GM23338 (cell line): Measurements from ENCODE around the gene ZNF605. TPM values are rescaled to one million over a fixed set of nuclear protein-coding genes. Genes with fewer than 3 reads are reported as not detected.

ENCODE experiments used
- ATAC-seq: fragments of 200-7000 bp; cut with Tn5 transposase; 3 replicates; pipeline ENCODE4 v1.9.1; 2020
- DNase-seq: peaks from one replicate; pipeline ENCODE4 v3.0.0-alpha.2; 2015; ENCODE audit warnings: low spot score
- H2AFZ ChIP-seq: fragments of 200-600 bp; sonication (generic); 2 replicates; pipeline ENCODE4 v1.8.0; 2016; ENCODE audit warnings: antibody characterized with exemption, mild to moderate bottlenecking, moderate library complexity
- H3F3A ChIP-seq: fragments of 200-600 bp; sonication (generic); replicated peaks from 2 replicates; pipeline ENCODE4 v1.8.0; 2017; ENCODE audit warnings: antibody characterized with exemption, mixed run types, low read depth
- H3K27ac ChIP-seq: fragments of 200-600 bp; sonication (generic); 2 replicates; pipeline ENCODE4 v1.6.1; 2016; ENCODE audit warnings: low read depth
- H3K27me3 ChIP-seq: fragments of 200-600 bp; sonication (generic); 2 replicates; pipeline ENCODE4 v1.8.0; 2016; ENCODE audit warnings: mild to moderate bottlenecking, mixed run types, moderate library complexity; ENCODE audit not compliant: insufficient read depth
- H3K36me3 ChIP-seq: fragments of 200-600 bp; sonication (generic); 2 replicates; pipeline ENCODE4 v1.8.0; 2016; ENCODE audit warnings: mild to moderate bottlenecking; ENCODE audit not compliant: insufficient read depth
- H3K4me1 ChIP-seq: fragments of 200-600 bp; sonication (generic); 2 replicates; pipeline ENCODE4 v1.8.0; 2016; ENCODE audit warnings: mild to moderate bottlenecking, moderate library complexity; ENCODE audit not compliant: insufficient read depth
- H3K4me2 ChIP-seq: fragments of 200-600 bp; sonication (generic); 2 replicates; pipeline ENCODE4 v1.7.1; 2017; ENCODE audit warnings: mixed run types
- H3K4me3 ChIP-seq: fragments of 200-600 bp; sonication (generic); 2 replicates; pipeline ENCODE4 v1.6.1; 2016; ENCODE audit warnings: mixed run types
- H3K79me2 ChIP-seq: fragments of 200-600 bp; sonication (generic); replicated peaks from 2 replicates; pipeline ENCODE4 v1.8.0; 2017; ENCODE audit warnings: mild to moderate bottlenecking; ENCODE audit not compliant: insufficient read depth
- H3K9me2 ChIP-seq: fragments of 200-600 bp; sonication (generic); 2 replicates; pipeline ENCODE4 v1.8.0; 2017; ENCODE audit not compliant: insufficient read depth
- H4K20me1 ChIP-seq: fragments of 200-600 bp; sonication (generic); replicated peaks from 2 replicates; pipeline ENCODE4 v1.8.0; 2017; ENCODE audit warnings: mild to moderate bottlenecking; ENCODE audit not compliant: insufficient read depth
- H3K27ac Mint-ChIP-seq: 2 replicates; pipeline ENCODE4 v1.8.0; 2020; ENCODE audit warnings: inconsistent platforms, mild to moderate bottlenecking, moderate library complexity, mixed read lengths
- H3K27me3 Mint-ChIP-seq: 3 replicates; pipeline ENCODE4 v1.8.0; 2022; ENCODE audit warnings: low read depth, mild to moderate bottlenecking, moderate library complexity, mixed read lengths, inconsistent platforms; ENCODE audit not compliant: insufficient read depth, poor library complexity
- H3K36me3 Mint-ChIP-seq: 3 replicates; pipeline ENCODE4 v1.8.0; 2021; ENCODE audit warnings: low read depth, mild to moderate bottlenecking, inconsistent platforms, moderate library complexity, mixed read lengths
- H3K4me1 Mint-ChIP-seq: 3 replicates; pipeline ENCODE4 v1.8.0; 2020; ENCODE audit warnings: mild to moderate bottlenecking, inconsistent platforms, mixed read lengths
- H3K4me3 Mint-ChIP-seq: 3 replicates; pipeline ENCODE4 v1.8.0; 2021; ENCODE audit warnings: moderate library complexity, mild to moderate bottlenecking, inconsistent platforms, mixed read lengths
- H3K9me3 Mint-ChIP-seq: 3 replicates; pipeline ENCODE4 v1.8.0; 2020; ENCODE audit warnings: moderate library complexity, mild to moderate bottlenecking, inconsistent platforms, mixed read lengths
- CREB1 ChIP-seq: fragments of 250-450 bp; sonication (Bioruptor Pico); IDR thresholded peaks from 2 replicates; pipeline ENCODE4 v1.5.0; 2020; ENCODE audit warnings: low read depth, mild to moderate bottlenecking, moderate library complexity
- CTCF ChIP-seq, 2 experiments: fragments of 200-600 bp in 1 of 2; sonication (generic) in 1 of 2; conservative IDR thresholded peaks; 2 replicates each; pipeline versions ENCODE4 v1.5.1 to v1.6.1; 2016 to 2017; ENCODE audit warnings: antibody characterized with exemption in 2 of 2, low read depth in 2 of 2, mild to moderate bottlenecking in 2 of 2, moderate library complexity in 1 of 2
- ETS1 ChIP-seq: IDR thresholded peaks from 2 replicates; pipeline ENCODE4 v1.6.1; 2016; ENCODE audit warnings: antibody characterized with exemption
- EZH2 ChIP-seq: fragments of 200-600 bp; sonication (generic); IDR thresholded peaks from one replicate; pipeline ENCODE4 v1.8.0; 2017; ENCODE audit warnings: antibody characterized with exemption, mild to moderate bottlenecking, low read depth; ENCODE audit not compliant: unreplicated experiment
- EZH2phosphoT487 ChIP-seq: fragments of 200-600 bp; sonication (generic); IDR thresholded peaks from one replicate; pipeline ENCODE4 v1.8.1; 2018; ENCODE audit warnings: antibody characterized with exemption; ENCODE audit not compliant: unreplicated experiment
- NANOG ChIP-seq: IDR thresholded peaks from 2 replicates; pipeline ENCODE4 v1.6.1; 2016; ENCODE audit warnings: antibody characterized with exemption, borderline replicate concordance
- POLR2AphosphoS5 ChIP-seq: IDR thresholded peaks from 2 replicates; pipeline ENCODE4 v1.6.1; 2016; ENCODE audit warnings: antibody characterized with exemption, low read depth
- REST ChIP-seq: IDR thresholded peaks from one replicate; pipeline ENCODE4 v1.6.1; 2018; ENCODE audit warnings: antibody characterized with exemption; ENCODE audit not compliant: unreplicated experiment
- STAT1 ChIP-seq: IDR thresholded peaks from one replicate; pipeline ENCODE4 v1.6.1; 2016; ENCODE audit warnings: antibody characterized with exemption; ENCODE audit not compliant: unreplicated experiment
- ZNF114 ChIP-seq: fragments of 250-450 bp; sonication (Bioruptor Pico); IDR thresholded peaks from 2 replicates; pipeline ENCODE4 v1.5.0; 2020; ENCODE audit warnings: mild to moderate bottlenecking, moderate library complexity
- long read RNA-seq: library from polyadenylated mRNA; unstranded; transcript quantifications from one replicate; pipeline ENCODE4 v2.0.0, GENCODE V29; 2020; ENCODE audit not compliant: unreplicated experiment
- polyA plus RNA-seq: library from polyadenylated mRNA; unstranded; fragments of >200 nt; fragmentation: Nextera tagmentation; extraction: Ambion mirVana; gene quantifications from 2 replicates; pipeline ENCODE4 v1.2.1, GENCODE V29; 2016
- total RNA-seq: library from RNA; depleted of rRNA; stranded (reverse); fragments of >200 nt; shearing (Covaris generic); gene quantifications from 2 replicates; pipeline ENCODE4 v1.2.3, GENCODE V29; 2014; rRNA removed

The ZNF605 gene
- total RNA-seq (14.4 and 17.1 TPM in 2 replicates), polyA plus RNA-seq (10.7 and 13.5 TPM in 2 replicates)
- long read RNA-seq, partial matches to known transcripts = 0 of 5 reads
- long read RNA-seq, other reads (novel, unspliced or antisense) = 5 of 5 reads

GRCh38 chr12:132956011-132956788, at the start of gene ZNF605:
Gene ZNF605 (minus strand): TSS chr12:132956306. CDS start chr12:132945635, 10,671 bp downstream.
- Mint-ChIP-seq H3K27me3 (peaks cover 26% of the 10 kb centered on the region), H3K9me3 (peaks cover 41% of the 10 kb centered on the region), H3K27ac (peak within 1 kb of the TSS; percentile 92), H3K4me1 (peaks cover 11% of the 10 kb centered on the region), H3K36me3 (peaks cover 55% of the 10 kb centered on the region), H3K4me3 (peak within 1 kb of the TSS; percentile 87)
- ATAC-seq (peak; percentile 93), DNase-seq (peak; percentile 97)
- Histone ChIP-seq H3K27me3 (no peaks in the 10 kb centered on the region), H2AFZ (peak within 1 kb of the TSS; percentile 99), H4K20me1 (no peaks in the 10 kb centered on the region), H3K9me2 (no peaks in the 10 kb centered on the region), H3K79me2 (peaks cover 20% of the 10 kb centered on the region), H3F3A (peaks cover 15% of the 10 kb centered on the region), H3K4me3 (peak within 1 kb of the TSS; percentile 87), H3K36me3 (no peaks in the 10 kb centered on the region), H3K4me2 (peak within 1 kb of the TSS; percentile 88), H3K4me1 (peaks cover 5% of the 10 kb centered on the region; the same call in 1 of the 2 replicates), H3K27ac (no peak within 1 kb of the TSS)
- TF ChIP-seq ZNF114 (CRISPR knock-in tag) = no peak
- peak; percentile 49; the same call in 1 of the 2 replicates for TF ChIP-seq POLR2AphosphoS5
- no peak for TF ChIP-seq NANOG
- no peak for TF ChIP-seq EZH2
- peak; percentile 57; the same call in 1 of the 2 replicates for TF ChIP-seq CREB1 (CRISPR knock-in tag)
- no peak for TF ChIP-seq REST
- TF ChIP-seq ETS1 = peak; percentile 99

GRCh38 chr12:132998741-132999140, 42.6 kb upstream of the ZNF605 start:
- Histone ChIP-seq H4K20me1 (no peaks in the 10 kb centered on the region), H3K36me3 (0 out of 2 replicates have a peak, but pooled peaks cover 5% of the 10 kb centered on the region), H3K27me3 (no peaks in the 10 kb centered on the region), H3K4me1 (no peaks in the 10 kb centered on the region), H3K79me2 (peaks cover 67% of the 10 kb centered on the region), H3F3A (no peaks in the 10 kb centered on the region), H3K27ac (no peak overlapping the region), H3K4me3 (no peak overlapping the region), H3K9me2 (no peaks in the 10 kb centered on the region; the same call in 1 of the 2 replicates), H3K4me2 (no peak overlapping the region), H2AFZ (no peak overlapping the region)
- H3K27me3 Mint-ChIP-seq = peaks cover 4% of the 10 kb centered on the region
- peak; percentile 2 for DNase-seq
- H3K4me3 Mint-ChIP-seq = no peak overlapping the region
- no peaks in the 10 kb centered on the region for H3K4me1 Mint-ChIP-seq
- ATAC-seq = no peak
- H3K9me3 Mint-ChIP-seq = peaks cover 97% of the 10 kb centered on the region
- H3K27ac Mint-ChIP-seq = no peak overlapping the region
- H3K36me3 Mint-ChIP-seq = peaks cover 83% of the 10 kb centered on the region
- TF ChIP-seq STAT1 (no peak), EZH2phosphoT487 (no peak), EZH2 (no peak), POLR2AphosphoS5 (no peak), CTCF (conservative IDR thresholded peaks at IDR 0.05; ENCODE audit: low read depth in 2 of 2) (no peak)
